Kasumi-1 (cell line): Measurements from ENCODE around the gene SYT6.

ENCODE experiments used
- DNase-seq, 2 experiments: peaks; one replicate each; lab custom pipeline; 2025; lab: John Stamatoyannopoulos, UW

The SYT6 gene

DNA sequence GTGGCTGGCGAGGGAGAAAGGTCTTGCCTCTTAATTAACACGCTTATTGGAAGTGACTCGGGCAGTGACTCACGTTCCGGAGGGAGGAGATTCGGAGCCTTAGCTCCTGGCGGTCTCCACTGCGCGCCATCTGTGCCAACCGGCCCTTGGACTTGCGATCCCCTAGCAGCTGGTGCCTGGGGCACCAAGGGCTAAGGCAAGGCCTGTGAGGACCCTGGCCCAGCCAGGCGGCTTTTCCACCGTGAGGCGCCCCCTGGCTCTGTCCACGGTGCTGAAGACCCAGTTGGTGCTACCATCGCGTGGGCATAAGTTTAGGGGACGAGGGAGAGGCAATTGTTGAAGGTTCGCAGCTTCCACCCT lies 1.3 kb upstream of the SYT6 start:
- DNase-seq: no peak

DNA sequence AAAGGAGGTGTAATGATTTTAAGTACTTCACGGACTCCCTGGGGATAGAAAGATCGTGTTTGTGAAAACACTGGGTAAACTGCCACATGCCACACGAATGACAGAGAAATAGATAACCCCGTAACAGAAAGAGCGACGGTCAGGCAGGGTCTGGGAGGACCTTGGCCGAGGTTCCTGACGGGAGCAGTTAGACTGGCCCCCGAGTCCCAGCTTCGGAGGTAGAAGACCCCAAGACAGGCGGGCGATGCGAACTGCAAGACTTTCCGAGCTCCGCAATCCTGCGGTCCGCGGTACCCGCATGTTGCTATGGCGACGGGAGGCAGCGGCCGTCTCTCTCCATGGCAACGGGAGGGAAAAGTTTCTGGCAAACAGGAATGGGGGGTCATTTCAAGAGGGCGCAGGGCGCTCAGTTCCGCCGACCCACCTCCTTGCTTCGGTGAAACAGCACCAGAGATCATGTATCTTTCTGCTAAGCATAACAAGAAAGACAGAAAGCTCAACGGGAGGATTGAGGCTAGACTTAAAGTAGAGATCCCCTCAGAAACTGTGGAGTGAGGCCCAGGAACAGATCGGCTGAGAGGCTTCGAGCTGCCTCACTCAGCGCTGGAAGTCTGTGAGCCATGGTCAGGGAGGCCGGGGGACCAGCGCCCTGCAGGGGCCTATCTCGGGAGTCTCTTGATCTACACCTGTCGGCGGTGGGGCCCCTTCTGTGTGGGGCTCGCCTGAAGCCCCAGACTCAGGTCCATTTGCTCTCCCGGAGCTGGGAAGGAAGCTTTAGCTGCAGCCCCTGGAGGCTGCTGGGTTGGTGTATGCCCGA lies 685 bp upstream of the SYT6 start:
- no peak for DNase-seq

DNA sequence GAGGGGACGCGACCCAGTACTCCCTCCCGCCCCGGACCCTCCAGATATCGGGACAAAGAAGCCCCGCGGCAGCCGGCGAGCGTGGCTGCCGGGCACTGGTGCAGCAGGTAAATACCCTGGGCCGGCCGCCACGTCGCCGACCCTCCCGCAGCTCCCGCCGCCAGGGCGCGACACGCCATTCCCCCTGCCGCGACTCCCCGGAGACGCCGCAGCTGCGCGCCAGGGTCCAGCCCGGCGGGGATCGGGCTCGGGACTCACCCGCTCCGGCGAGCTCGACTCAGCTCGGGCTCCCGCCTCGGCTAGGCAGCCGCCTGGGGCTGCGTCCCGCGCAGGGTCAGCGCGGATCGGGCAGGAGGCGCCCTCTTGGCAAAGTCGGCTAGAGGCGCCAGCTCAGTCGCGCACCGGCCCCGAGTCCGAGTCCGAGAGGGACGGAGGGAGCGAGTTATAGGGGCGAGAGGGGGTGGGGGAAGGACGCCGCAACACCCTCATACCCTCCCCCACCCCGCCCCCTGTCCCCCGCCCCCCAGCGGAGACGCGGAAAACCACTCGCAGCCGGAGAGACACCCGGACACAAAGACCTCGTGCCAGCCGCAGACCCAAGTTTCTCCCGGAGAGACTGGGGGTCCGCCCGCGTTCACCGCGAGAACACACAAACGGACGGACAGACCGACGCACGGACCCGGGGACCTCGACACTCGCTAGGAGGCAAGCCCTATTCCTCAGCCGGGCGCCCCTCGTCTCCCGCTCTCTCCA lies 985 bp downstream of the SYT6 start:
- DNase-seq: peak in 1 of 2 experiments; percentile 11

DNA sequence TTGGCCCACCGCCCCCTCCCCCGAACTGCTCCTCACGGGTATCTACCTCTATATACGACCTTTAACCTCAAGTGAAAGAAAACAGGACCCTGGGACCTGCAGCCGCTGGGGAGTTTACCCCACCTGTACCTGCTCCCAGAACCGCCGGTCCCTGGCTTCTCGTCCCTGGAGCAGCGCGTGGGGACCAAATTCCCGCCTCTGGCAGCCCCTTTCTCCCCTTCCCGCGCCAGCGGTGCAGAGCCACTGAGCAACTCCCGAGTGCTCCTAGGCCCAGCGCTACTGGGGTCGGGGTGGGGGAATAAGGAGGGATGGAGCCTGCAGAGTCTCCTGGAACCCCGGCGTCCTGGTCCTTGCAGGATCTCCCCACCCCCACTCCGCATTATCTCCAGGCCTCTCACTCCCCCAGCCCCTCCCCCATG lies 1.6 kb downstream of the SYT6 start:
- DNase-seq: no peak

DNA sequence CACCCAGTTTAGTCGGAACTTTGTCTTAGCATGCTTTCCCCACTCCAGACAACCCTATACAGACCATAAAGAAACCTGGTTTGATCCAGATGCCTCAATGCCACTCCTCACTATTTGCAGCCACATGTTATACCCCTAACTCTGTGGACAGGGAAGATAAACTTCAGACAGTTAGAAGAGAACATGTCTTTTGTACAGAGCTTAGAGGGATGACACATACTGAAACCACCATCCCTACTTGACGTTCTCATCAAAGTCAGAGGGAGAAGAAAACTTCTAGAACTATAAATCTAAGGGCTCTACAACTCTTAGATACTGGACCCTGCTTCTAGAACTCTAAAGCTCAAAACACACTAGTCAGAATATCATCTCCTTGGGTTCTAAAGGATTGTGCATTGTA lies 3.7 kb downstream of the SYT6 start:
- DNase-seq: no peak

DNA sequence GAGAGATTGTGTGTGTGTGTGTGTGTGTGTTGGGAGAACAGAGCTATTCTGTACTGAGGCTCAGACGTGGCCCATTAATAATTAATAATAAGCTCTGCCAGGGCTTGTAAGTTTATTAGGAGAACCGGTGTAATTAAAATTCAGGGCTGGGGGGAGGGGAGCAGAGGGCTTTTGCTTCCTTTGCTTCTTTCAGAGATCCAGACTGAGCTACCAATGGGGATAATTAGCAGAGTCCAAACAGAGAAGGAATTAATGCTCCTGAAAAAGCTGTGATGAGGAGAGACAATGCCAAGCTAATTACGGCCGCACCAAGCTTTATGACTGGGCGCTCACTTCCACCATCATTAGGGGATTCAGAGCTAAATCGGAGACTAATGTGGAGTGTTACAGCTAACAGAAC lies 4.5 kb downstream of the SYT6 start:
- DNase-seq: no peak

DNA sequence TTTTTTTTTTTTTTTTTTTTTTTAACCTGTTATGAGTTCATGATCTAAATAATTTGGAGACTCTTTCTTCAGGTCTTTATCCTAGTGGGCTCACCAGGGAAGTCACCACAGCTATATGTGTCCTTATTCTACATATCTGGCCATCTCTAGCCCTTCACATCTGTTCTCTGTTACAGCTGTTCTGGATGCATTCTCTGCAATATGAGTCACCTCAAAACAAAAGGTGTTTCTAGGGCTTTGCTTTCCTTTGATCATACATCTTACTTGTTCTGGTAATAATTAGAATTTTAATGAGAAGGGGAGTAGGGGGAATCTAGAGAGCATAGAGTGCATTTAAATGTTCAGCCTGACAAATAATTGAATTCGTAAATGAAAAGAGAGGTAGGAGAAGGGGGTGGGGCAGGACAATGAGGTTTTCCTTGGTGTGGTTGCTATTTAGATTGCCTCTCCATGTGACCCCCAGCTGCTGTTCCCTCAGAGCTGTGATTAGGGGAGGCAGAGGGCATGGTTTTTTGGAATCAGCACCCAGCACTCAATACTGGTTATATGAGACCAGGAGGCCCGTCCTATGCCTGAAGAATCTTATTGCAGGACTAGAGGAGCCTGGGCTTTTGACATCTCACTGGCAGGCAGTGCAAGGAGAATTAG lies 8.0 kb downstream of the SYT6 start:
- DNase-seq: no peak

DNA sequence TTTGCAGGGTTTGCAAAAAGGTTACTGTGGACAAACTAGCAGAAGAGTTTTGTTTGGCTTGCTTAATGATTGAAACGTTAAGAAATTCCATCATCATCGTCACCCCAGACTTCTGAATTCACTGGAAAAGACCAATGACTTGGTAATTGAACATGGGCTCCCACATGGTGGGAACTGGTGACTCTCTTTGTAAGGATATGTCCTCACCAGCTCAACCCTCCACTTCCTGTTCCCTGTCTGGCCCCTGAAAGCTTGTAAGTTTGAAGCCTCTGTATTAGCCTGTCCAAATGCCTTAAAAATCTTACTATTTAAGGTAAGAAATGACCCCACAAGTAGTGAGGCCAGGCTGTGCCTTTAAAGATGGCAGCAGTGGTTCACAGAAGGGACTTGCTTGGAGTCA lies 9.7 kb downstream of the SYT6 start:
- no peak for DNase-seq

DNA sequence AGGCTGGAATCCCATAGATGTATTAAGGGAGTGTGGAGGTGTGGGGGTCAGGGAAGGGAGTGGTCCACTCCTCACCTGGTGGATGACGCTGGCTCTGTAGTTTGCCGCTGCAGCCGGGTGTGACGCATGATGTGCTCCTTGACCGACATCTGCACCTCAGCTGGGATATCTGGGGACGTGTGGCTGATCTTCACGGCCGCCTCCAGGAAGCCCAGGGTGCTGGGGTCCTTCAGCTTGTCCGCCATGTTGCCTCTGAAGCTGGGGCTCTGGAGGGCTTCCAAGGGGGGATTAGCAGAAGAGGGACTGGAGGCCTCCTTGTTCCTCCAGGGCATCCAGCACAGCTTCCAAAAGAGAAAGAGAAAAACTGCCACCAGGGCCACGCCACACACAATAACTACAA lies 14.1 kb downstream of the SYT6 start:
- DNase-seq: no peak

DNA sequence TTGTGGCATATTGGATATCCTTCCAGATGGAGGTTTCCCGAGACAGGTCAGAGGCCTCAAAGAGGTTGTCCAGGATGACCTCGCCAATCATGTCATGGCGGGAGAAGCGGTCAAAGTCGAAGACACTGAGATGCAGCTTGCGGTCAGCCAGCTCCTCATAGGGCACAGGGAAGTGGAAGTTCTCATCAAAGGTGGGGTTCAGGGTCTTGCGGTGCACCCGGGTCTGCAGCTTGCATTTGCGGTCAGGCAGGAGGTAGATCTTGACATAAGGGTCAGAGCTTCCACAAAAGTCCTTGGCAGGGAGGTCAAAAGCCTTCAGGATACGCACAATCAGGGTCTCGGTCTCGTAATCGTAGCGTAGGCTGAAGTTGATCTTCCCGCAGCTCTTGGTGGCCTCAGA lies 16.2 kb downstream of the SYT6 start:
- no peak for DNase-seq

DNA sequence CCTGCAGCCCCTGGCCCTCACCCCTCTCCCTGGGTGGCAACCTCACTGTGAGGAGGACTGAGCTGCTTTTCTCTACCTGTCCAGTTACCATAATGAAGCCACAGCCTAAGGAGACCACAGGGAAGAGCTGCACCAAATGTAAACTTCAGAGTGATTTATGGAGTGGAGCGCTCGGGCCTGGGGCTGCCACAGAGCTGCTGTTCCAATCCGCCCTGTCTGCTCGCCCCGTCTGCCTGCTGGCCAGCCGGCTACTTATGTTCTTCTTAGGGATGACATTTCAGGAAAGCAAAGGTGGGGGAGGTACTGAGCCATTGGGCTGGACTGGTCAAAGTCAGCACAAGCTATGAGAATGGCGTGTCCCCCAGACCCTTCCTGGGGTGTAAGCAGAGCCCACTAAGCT lies 17.9 kb downstream of the SYT6 start:
- no peak for DNase-seq

DNA sequence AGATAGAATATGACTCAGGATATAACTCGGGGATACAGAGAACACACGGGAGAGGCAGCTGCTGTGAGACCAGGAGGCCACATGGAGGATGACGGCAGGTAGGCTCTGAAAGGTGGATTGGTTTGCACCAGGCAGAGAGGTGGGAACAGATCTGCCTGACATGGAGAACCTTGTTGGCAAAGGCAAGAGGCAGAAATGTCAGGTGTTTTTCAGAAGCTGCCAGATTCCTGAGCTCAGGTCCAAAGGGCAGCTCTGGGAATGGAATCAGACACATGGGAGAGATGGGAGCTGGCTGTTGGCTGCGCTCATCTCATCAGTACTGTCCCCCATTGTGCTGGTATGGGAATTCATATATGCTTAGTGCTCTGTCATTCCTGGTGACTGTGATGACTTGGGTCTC lies 19.2 kb downstream of the SYT6 start:
- DNase-seq: no peak

DNA sequence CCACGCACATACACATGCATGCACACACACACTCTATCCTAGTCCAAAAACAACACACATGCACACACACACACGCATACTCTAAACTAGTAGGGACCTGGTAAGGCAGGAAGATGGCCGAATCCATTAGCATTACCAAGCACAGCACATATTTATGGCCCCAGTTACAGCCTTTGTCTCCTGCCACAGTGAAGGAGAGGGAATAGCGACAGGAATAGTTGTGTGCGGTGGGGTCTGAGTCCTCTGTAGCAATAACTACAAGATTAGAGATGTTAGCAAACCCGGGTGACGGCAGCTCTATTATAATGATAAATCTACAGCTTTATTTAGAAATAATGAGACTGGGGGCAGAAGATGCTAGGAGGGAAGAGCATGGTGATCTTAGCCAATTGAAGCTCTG lies 20.5 kb downstream of the SYT6 start:
- DNase-seq: no peak

DNA sequence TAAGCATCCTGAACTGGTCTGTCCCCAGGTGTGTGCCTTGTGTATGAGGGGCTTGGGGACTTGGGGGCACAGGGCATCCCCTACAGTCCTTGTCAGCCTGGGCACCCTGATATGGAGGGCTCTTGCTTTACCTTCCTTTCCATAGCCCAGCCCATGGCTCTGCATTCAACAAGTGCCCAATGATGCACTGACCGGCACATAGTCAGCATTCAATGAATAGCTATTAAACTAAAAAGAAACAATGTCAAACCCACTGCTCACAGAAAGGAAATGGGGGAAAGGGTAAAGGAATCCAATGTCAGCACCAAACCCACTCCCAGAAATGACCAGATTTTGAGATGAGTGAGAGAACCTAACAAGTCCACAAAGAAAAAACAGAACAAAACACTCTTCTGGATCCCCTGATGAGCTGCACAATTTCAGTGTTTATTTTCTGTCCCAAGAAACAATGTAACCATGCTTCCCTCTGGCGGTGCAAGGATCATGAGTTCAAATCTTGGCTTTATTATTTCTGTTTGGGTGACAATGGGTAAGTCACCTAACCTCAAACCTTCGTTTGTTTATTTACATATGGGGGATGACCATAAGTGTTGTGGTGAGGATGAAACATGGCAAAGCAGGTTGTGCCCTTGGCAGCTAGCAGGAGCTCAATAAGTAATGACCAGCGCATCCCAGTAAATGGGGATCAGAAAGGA lies 22.0 kb downstream of the SYT6 start:
- DNase-seq: no peak

DNA sequence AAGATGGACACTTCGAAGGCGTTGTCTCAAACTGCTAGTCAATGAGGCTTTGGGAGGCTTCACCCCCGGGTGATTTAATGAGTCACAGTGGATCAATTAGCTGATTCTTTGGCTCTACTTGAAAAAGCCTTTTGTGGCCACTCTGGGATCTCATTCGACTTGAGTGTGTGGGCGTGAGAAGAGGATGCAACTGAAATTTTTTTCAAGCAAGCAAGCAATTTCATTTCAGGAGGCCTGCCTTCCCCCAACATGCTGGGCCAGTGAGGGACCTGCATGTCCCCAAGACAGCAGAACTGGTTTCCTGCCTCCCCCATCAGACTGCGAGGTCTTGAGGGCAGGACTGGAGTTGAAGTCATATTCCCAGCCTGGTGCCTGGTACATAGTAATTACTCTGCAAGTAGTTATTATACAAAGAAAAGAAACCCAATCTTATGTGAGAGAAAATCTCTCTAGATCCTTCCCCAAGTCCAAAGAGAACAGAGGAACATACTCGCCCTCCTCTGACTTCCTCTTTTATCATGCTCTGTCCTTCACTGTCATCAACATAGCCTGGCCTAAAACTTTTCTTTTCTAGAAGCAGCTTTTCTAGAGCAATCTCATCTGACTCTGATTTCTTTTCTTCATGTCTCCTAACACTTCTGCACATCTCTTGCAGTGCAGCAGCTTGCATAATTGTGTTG lies 22.7 kb downstream of the SYT6 start:
- no peak for DNase-seq

DNA sequence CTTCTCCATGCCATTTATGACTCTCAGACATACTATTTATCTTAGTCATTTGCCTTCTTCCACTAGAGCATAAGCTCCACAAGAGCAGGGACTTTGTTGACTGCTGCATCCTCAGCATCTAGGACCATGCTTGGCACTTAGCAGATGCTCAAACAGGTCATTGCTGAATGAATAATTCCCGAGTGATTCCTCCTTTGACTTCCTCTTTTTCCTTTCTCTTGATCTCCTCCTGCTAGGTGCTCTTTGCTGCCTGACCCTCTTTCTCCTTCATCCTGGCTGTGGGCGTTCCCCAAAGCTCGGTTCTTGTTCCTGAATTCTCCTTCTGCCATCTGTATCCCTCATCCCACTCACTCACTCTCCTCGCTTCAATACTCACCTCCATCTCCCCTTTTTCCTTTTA lies 23.5 kb downstream of the SYT6 start:
- no peak for DNase-seq

DNA sequence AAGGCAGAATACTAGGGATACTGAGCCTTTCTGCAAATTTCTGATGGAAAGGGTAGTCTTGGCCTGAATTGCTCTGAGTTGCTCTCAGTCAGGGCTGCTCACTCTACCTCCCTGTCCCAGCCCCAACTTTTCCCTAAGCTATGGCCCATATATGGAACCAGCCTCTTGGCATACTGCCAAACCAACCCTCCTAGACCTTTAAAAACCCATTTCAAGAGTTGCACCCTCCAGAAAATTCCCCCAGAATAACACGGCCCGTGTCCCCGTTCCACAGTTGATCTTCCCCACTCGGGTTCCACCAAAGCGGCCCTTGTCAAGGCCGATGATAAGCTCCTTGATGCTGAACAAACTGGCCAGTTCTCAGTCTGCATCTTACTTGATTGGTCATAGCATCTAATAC lies 25.4 kb downstream of the SYT6 start:
- no peak for DNase-seq

DNA sequence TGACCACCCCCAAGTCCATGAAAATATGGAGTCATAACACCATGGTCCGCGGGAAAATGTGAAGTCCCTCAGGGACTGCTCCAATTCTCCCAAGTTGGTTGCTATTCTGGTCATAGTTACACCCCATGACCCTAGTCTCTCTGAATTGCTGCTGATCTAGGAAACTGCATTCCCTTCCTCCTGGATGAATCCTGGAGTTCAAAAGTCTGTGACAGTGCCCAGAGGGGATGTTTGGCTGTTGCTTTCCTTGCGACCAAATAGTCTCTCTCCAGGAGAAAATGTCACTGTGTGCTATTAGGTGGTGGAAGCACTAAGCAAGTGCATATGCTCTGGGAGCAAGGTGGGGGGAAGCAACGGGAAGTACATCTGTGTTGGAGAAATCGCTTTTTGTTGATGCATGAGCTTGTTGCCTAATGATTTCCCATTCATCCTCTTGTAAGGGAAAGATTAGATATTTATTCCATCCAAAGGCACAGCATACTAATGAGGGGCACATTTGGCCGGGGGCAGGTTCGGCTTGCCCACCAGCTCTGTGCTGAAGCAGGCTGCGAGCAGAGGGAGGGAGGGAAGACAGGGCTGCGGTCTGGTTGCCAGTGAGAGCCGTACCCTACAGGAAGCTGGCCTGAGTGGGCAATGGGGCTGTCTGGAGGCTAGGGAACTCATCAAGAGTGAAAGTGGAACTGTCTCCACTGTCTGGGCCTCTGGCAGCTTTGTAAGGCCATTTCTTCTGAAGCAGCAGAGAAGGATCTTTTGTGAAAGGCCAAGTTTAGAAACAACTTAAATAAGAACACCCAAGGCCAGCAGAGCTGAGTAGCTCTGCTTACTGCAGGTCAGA lies 27.2 kb downstream of the SYT6 start:
- no peak for DNase-seq

DNA sequence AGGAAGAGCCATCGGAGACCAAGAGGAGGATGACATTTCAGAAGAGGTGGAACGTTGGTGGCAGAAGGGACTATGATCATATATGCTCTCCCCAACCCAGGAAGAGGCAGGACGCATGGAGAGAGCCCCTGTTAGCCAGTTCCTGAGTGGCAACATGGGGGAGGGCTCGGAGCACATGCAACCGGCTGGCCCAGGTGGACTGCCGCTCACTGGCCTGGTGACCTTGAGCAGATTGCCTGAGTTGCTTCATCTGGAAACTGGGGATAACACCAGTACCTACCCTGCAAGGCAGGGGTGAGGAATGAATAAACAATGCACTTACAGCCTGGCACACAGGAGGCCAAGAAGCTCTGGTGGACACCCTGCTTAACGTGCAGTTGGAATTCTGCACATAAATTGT lies 29.0 kb downstream of the SYT6 start:
- no peak for DNase-seq

DNA sequence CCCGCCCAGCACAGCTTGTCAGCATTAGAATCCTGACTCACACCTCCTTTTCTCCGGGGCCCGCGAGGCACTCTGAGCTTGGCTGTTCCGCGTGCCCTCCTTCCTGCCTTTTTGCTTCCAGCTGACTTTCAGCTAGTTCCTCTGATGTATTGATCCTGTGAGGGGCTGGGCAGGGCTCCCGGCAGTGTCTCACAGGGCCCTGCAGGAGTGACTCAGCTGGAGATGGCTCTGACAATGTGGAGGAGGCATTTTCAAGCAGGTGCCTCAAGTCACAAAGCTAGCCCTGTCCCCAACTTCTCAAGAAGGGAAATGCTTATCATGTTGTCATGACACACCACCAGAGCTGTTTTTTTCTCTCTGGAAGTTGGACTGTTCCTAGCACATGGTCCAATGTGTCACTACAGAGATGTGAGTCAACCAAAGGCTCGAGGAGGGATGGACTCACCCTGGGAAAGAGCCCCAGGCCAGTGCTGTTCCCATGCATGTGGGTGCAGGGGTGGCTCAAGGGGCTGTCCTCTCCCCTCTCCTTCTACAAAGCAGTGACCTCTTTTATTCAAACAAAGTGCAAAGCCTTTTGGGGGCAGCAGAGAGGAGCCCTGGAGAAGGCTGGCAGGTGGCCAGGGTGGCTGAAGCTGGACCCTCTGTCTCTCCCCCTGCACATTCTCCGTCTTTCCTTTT lies 30.6 kb downstream of the SYT6 start:
- no peak for DNase-seq
